Spleen (tissue), 7 donors: ENCODE results near the gene ZEB2.

Source experiments
- POLR2A ChIP-seq, 3 donors: fragments of 450-650 bp; IDR thresholded peaks; one replicate each; pipeline ENCODE4 v1.5.1; 2017; ENCODE audit warnings: antibody characterized with exemption in 3 of 3, mild to moderate bottlenecking in 1 of 3
- TF ChIP-seq, protein P1 (sequence below), 11 experiments: fragments of 200-600 bp in 7 of 11; fragments of 450-650 bp in 4 of 11; sonication (generic) in 4 of 11; IDR thresholded peaks in 8 of 11; conservative IDR thresholded peaks in 3 of 11; 1 replicate in 7 of 11; 2 replicates in 4 of 11; pipeline versions ENCODE4 v1.4.0 to v1.8.0; 2016 to 2021; ENCODE audit warnings: antibody characterized with exemption in 11 of 11, inconsistent platforms in 4 of 11, mild to moderate bottlenecking in 1 of 11
- donor health status: DM: no; HTN: no; CAD: no; lungs with moderate emphysema.
- donor health status: DM: no; HTN: no; CAD: no.
- donor health status: DM: no; HTN: no; CAD: no.

DNA sequence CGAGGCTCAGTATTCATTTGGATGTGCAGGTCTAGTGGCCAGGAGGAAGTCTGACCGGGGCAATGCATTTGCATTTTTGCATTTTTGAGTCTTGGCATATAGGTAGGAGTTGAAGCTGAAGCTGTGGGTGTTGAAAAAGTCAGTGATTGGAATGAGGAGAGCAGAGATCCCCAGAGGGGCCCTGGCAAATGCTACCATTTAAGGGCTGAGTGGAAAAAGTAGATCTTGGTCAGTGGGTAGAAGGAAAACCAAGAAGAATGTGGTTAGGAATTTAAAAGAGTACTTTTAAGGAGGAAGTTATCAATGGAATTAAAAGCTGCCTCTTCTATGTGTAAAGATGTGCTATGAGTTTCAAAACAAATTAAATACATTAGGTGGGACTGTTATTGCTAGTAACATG lies 143.0 kb downstream of the ZEB2 start:
- TF ChIP-seq, protein P1, sequence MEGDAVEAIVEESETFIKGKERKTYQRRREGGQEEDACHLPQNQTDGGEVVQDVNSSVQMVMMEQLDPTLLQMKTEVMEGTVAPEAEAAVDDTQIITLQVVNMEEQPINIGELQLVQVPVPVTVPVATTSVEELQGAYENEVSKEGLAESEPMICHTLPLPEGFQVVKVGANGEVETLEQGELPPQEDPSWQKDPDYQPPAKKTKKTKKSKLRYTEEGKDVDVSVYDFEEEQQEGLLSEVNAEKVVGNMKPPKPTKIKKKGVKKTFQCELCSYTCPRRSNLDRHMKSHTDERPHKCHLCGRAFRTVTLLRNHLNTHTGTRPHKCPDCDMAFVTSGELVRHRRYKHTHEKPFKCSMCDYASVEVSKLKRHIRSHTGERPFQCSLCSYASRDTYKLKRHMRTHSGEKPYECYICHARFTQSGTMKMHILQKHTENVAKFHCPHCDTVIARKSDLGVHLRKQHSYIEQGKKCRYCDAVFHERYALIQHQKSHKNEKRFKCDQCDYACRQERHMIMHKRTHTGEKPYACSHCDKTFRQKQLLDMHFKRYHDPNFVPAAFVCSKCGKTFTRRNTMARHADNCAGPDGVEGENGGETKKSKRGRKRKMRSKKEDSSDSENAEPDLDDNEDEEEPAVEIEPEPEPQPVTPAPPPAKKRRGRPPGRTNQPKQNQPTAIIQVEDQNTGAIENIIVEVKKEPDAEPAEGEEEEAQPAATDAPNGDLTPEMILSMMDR (IDR thresholded peaks at IDR 0.05 in 8 of 11, conservative IDR thresholded peaks at IDR 0.05 in 3 of 11) = no peak
- no peak for TF ChIP-seq POLR2A (IDR thresholded peaks at IDR 0.05)
